Chondrocyte (in vitro differentiated cells): ENCODE measurements around the gene TMEM144. TPM values are rescaled to one million over a fixed set of nuclear protein-coding genes. Genes with fewer than 3 reads are reported as not detected.

Experiments used
- DNase-seq: peaks from one replicate; pipeline ENCODE4 v3.0.0; 2021; ENCODE audit warnings: mixed read lengths, low spot score
- H3K27ac Mint-ChIP-seq: one replicate; pipeline ENCODE4 v1.8.0; 2021; ENCODE audit warnings: mild to moderate bottlenecking, moderate library complexity, mixed read lengths; ENCODE audit not compliant: unreplicated experiment
- H3K27me3 Mint-ChIP-seq: 2 replicates; pipeline ENCODE4 v1.8.0; 2021; ENCODE audit warnings: low read depth, mixed read lengths
- H3K36me3 Mint-ChIP-seq: 2 replicates; pipeline ENCODE4 v1.8.0; 2021; ENCODE audit warnings: low read depth, mixed read lengths
- H3K4me1 Mint-ChIP-seq: 2 replicates; pipeline ENCODE4 v1.8.0; 2021; ENCODE audit warnings: low read depth, mild to moderate bottlenecking, mixed read lengths
- H3K4me3 Mint-ChIP-seq: one replicate; pipeline ENCODE4 v1.8.0; 2021; ENCODE audit warnings: mild to moderate bottlenecking, moderate library complexity, mixed read lengths; ENCODE audit not compliant: unreplicated experiment
- H3K9me3 Mint-ChIP-seq: 2 replicates; pipeline ENCODE4 v1.8.0; 2021; ENCODE audit warnings: low read depth, mixed read lengths
- CTCF ChIP-seq: fragments of 200-600 bp; sonication (generic); IDR thresholded peaks from 2 replicates; pipeline ENCODE4 v1.5.0; 2021; ENCODE audit warnings: antibody characterized with exemption, mild to moderate bottlenecking, moderate library complexity
- total RNA-seq: library from RNA; stranded (reverse); gene quantifications from 3 replicates; pipeline ENCODE4 v1.2.1, GENCODE V29; 2021

TMEM144 gene
- total RNA-seq, 1 donor from 2014 or later = 2.6 TPM

GRCh38 chr4:158181906-158182305, 28.4 kb upstream of the TMEM144 start:
- Mint-ChIP-seq H3K27ac (no peak overlapping the region), H3K36me3 (no peaks in the 10 kb centered on the region), H3K27me3 (no peaks in the 10 kb centered on the region), H3K4me1 (peaks cover 31% of the 10 kb centered on the region), H3K4me3 (no peak overlapping the region), H3K9me3 (no peaks in the 10 kb centered on the region)
- no peak for DNase-seq
- no peak for TF ChIP-seq CTCF

DNA sequence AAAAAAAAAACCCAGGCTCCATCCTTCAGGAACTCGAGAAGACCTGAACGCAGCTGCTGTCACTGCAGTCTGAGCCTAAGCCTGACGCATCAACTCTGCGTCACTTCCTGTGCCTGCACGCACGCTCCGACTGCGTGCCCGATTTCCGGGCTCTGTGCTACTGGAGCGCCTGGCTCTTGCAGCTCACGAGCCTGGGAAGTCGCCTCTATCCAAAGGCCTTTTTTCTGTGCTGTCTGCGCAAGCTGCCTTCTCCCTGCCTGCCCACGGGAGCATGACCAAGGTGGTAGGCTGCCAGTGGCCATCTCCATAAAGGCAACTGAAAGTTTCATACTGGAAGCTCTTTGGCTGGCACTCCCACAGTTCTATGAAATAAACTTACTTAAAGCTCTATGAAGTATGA, 27.6 kb upstream of the TMEM144 start:
- no peak for DNase-seq
- Mint-ChIP-seq H3K27ac (no peak overlapping the region), H3K9me3 (no peaks in the 10 kb centered on the region), H3K27me3 (no peaks in the 10 kb centered on the region), H3K4me1 (peaks cover 31% of the 10 kb centered on the region), H3K4me3 (no peak overlapping the region), H3K36me3 (no peaks in the 10 kb centered on the region)
- no peak for TF ChIP-seq CTCF

- H3K27ac Mint-ChIP-seq = no peak overlapping the region
- H3K9me3 Mint-ChIP-seq = no peaks in the 10 kb centered on the region
- no peak for TF ChIP-seq CTCF
- H3K4me1 Mint-ChIP-seq = peaks cover 7% of the 10 kb centered on the region
- no peak overlapping the region for H3K4me3 Mint-ChIP-seq
- no peak for DNase-seq
- H3K27me3 Mint-ChIP-seq = no peaks in the 10 kb centered on the region
- no peaks in the 10 kb centered on the region for H3K36me3 Mint-ChIP-seq
Observed at GRCh38 chr4:158186815-158187214, 23.5 kb upstream of the TMEM144 start.

- Mint-ChIP-seq H3K4me3 (no peak overlapping the region), H3K4me1 (peaks cover 3% of the 10 kb centered on the region), H3K27ac (no peak overlapping the region), H3K36me3 (no peaks in the 10 kb centered on the region), H3K27me3 (no peaks in the 10 kb centered on the region), H3K9me3 (no peaks in the 10 kb centered on the region)
- no peak for TF ChIP-seq CTCF
- no peak for DNase-seq
Observed at GRCh38 chr4:158189422-158189821, 20.9 kb upstream of the TMEM144 start.

GRCh38 chr4:158190718-158191117, 19.6 kb upstream of the TMEM144 start:
- no peaks in the 10 kb centered on the region for H3K36me3 Mint-ChIP-seq
- no peak overlapping the region for H3K4me3 Mint-ChIP-seq
- no peak for TF ChIP-seq CTCF
- no peak overlapping the region for H3K27ac Mint-ChIP-seq
- DNase-seq = no peak
- no peaks in the 10 kb centered on the region for H3K9me3 Mint-ChIP-seq
- H3K27me3 Mint-ChIP-seq = no peaks in the 10 kb centered on the region
- peaks cover 3% of the 10 kb centered on the region for H3K4me1 Mint-ChIP-seq
